Measurements from ENCODE around the gene EFCAB12. TPM values are rescaled to one million over a fixed set of nuclear protein-coding genes. Genes with fewer than 3 reads are reported as not detected.
A peak's percentile ranks its signal among the peaks of the same experiment; 100 is the strongest.

Gene EFCAB12
- total RNA-seq, 1 donor from 2014 or later = 6.0 TPM

DNA sequence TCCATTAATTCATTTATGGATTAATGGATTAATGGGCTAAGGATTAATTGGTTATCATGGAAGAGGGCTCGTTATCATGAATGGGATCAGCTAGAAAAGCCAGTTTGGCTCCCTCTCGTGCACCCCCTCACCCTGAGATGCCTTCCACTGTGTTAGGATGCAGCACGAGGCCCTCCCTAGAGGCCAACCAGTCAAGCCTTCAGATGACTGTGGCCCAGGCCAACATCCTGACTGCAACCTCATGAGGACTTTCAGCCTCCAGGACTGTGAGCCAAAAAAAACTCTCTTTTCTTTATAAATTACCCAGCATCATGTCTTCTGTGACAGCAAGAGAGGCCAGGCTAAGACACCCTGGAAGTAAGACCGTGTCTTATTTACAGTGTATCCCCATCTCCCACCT is 9.0 kb downstream of the EFCAB12 start:
- Mint-ChIP-seq H3K36me3 (no peaks in the 10 kb centered on the region), H3K27me3 (peaks cover 6% of the 10 kb centered on the region), H3K27ac (no peak overlapping the region), H3K4me1 (ENCODE audit: unreplicated experiment) (peaks cover 10% of the 10 kb centered on the region), H3K9me3 (no peaks in the 10 kb centered on the region), H3K4me3 (no peak overlapping the region)
- no peak for TF ChIP-seq CTCF (conservative IDR thresholded peaks at IDR 0.05)
- DNase-seq (ENCODE audit: extremely low spot score, unreplicated experiment) = no peak

GRCh38 chr3:129418041-129418973 is 10.1 kb downstream of the EFCAB12 start:
- no peaks in the 10 kb centered on the region for H3K9me3 Mint-ChIP-seq
- H3K36me3 Mint-ChIP-seq = no peaks in the 10 kb centered on the region
- H3K4me3 Mint-ChIP-seq = no peak overlapping the region
- peaks cover 6% of the 10 kb centered on the region for H3K27me3 Mint-ChIP-seq
- no peak for TF ChIP-seq CTCF (conservative IDR thresholded peaks at IDR 0.05)
- H3K4me1 Mint-ChIP-seq (ENCODE audit: unreplicated experiment) = no peaks in the 10 kb centered on the region
- DNase-seq (ENCODE audit: extremely low spot score, unreplicated experiment) = no peak
- no peak overlapping the region for H3K27ac Mint-ChIP-seq

- Mint-ChIP-seq H3K4me1 (ENCODE audit: unreplicated experiment) (peaks cover 4% of the 10 kb centered on the region), H3K27me3 (peaks cover 3% of the 10 kb centered on the region)
Measured at GRCh38 chr3:129417326-129417725, 11.1 kb downstream of the EFCAB12 start.

GRCh38 chr3:129416415-129416814 is 12.0 kb downstream of the EFCAB12 start:
- peaks cover 3% of the 10 kb centered on the region for H3K27me3 Mint-ChIP-seq
- no peak overlapping the region for H3K4me3 Mint-ChIP-seq
- peaks cover 4% of the 10 kb centered on the region for H3K4me1 Mint-ChIP-seq (ENCODE audit: unreplicated experiment)
- no peak for DNase-seq (ENCODE audit: extremely low spot score, unreplicated experiment)
- H3K36me3 Mint-ChIP-seq = no peaks in the 10 kb centered on the region
- no peak overlapping the region for H3K27ac Mint-ChIP-seq
- no peaks in the 10 kb centered on the region for H3K9me3 Mint-ChIP-seq
- no peak for TF ChIP-seq CTCF (conservative IDR thresholded peaks at IDR 0.05)

More at GRCh38 chr3:129417326-129417725, 11.1 kb downstream of the EFCAB12 start:
- Mint-ChIP-seq H3K4me3 (no peak overlapping the region), H3K36me3 (no peaks in the 10 kb centered on the region), H3K9me3 (no peaks in the 10 kb centered on the region), H3K27ac (no peak overlapping the region)
- no peak for TF ChIP-seq CTCF (conservative IDR thresholded peaks at IDR 0.05)
- no peak for DNase-seq (ENCODE audit: extremely low spot score, unreplicated experiment)

DNA sequence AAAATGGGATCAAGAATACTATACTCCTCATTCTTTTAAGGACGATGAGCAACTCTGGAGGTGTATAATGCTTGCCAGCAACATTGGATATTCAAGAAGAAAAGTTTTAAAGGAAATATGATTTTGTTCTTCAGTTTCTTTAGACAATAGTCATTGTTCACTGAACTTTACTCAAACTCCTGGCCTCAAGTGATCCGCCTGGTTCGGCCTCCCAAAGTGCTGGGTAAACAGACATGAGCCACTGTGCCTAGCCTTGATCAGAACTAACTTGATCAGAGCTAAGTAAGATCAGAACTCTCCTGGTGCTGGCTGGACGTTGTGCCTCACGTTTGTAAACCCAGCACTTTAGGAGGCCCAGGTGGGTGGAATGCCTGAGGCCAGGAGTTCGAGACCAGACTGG is 12.6 kb downstream of the EFCAB12 start:
- no peak for DNase-seq (ENCODE audit: extremely low spot score, unreplicated experiment)
- H3K27me3 Mint-ChIP-seq = peaks cover 3% of the 10 kb centered on the region
- no peak overlapping the region for H3K4me3 Mint-ChIP-seq
- peaks cover 4% of the 10 kb centered on the region for H3K4me1 Mint-ChIP-seq (ENCODE audit: unreplicated experiment)
- no peaks in the 10 kb centered on the region for H3K9me3 Mint-ChIP-seq
- TF ChIP-seq CTCF (conservative IDR thresholded peaks at IDR 0.05) = no peak
- H3K36me3 Mint-ChIP-seq = no peaks in the 10 kb centered on the region
- peak overlapping the region; percentile 56 for H3K27ac Mint-ChIP-seq

Data from type B pancreatic cell (in vitro differentiated cells).